Aorta (tissue), 5 donors: Measurements from ENCODE around the gene PEX11G. TPM values are rescaled to one million over a fixed set of nuclear protein-coding genes. Genes with fewer than 3 reads are reported as not detected.
A peak's percentile ranks its signal among the peaks of the same experiment; 100 is the strongest.

Source experiments
- ATAC-seq: fragments of 200-7000 bp; cut with Tn5 transposase; one replicate; pipeline ENCODE4 v1.9.1; 2022; ENCODE audit warnings: moderate library complexity; ENCODE audit not compliant: low FRiP score
- DNase-seq, 2 donors: peaks; one replicate each; pipeline ENCODE4 v3.0.0-alpha.2; 2020
- H3K27ac ChIP-seq, 2 donors: one replicate each; pipeline ENCODE4 v1.5.1; 2013; ENCODE audit warnings: low read length in 2 of 2, mild to moderate bottlenecking in 2 of 2, moderate library complexity in 2 of 2, control low read depth in 1 of 2, inconsistent platforms in 1 of 2, low read depth in 1 of 2
- H3K27me3 ChIP-seq, 2 donors: one replicate each; pipeline ENCODE4 v1.6.1; 2013; ENCODE audit warnings: control low read depth in 1 of 2, low read length in 1 of 2, mild to moderate bottlenecking in 1 of 2, moderate library complexity in 1 of 2; ENCODE audit not compliant: insufficient read depth in 2 of 2, control insufficient read depth in 1 of 2
- H3K36me3 ChIP-seq, 2 donors: one replicate each; pipeline ENCODE4 v1.6.1; 2013; ENCODE audit warnings: control low read depth in 1 of 2, low read length in 1 of 2, mild to moderate bottlenecking in 1 of 2; ENCODE audit not compliant: insufficient read depth in 2 of 2, control insufficient read depth in 1 of 2
- H3K4me1 ChIP-seq, 2 donors: one replicate each; pipeline ENCODE4 v1.6.1; 2013; ENCODE audit warnings: low read length in 2 of 2, control low read depth in 1 of 2, mild to moderate bottlenecking in 1 of 2, moderate library complexity in 1 of 2; ENCODE audit not compliant: insufficient read depth in 2 of 2, control insufficient read depth in 1 of 2
- H3K4me3 ChIP-seq, 2 donors: one replicate each; pipeline ENCODE4 v1.5.1; 2013; ENCODE audit warnings: low read length in 2 of 2, control low read depth in 1 of 2, mild to moderate bottlenecking in 1 of 2
- H3K9me3 ChIP-seq: one replicate; pipeline ENCODE4 v1.6.1; 2013; ENCODE audit warnings: mild to moderate bottlenecking, low read length; ENCODE audit not compliant: control insufficient read depth
- WGBS, 2 donors: extraction: QIAGEN DNeasy Blood & Tissue Kit; methylation state at CpG; one replicate each; pipeline ENCODE4 v1.1.7; 2013; 5-methylcytosine and 5-hydroxymethylcytosine counted together
- intact Hi-C, 2 donors: fragments of 100-400 bp; cut with DNase I; formaldehyde crosslinking; loops; one replicate each; pipeline versions ENCODE4 v1.14.2 to v1.15.0; 2022
- polyA plus RNA-seq, 2 donors: library from polyadenylated mRNA; stranded (reverse); fragments of 200-250 nt; gene quantifications; one replicate each; pipeline ENCODE4 v1.2.3, GENCODE V29; 2013
- total RNA-seq, 2 donors: library from RNA; stranded (reverse); fragmentation: NEBNext Ultra II Directional; extraction: Animal tissue kit (Norgen Biotek cat#: 25700); gene quantifications; one replicate each; pipeline ENCODE4 v1.2.1, GENCODE V29; 2021
- donor health status: healthy with polysubstance abuse.
- donor health status: Bipolar disorder and iron deficiency.
- donor health status: DM: no; HTN: no; CAD: no.
- donor health status: DM: no; HTN: no; CAD: no.
- donor health status: DM: yes; HTN: yes; CAD: no.

Gene PEX11G
- total and polyA plus RNA-seq, 4 donors: 1.9 to 5.3 (median 3.0) TPM

DNA sequence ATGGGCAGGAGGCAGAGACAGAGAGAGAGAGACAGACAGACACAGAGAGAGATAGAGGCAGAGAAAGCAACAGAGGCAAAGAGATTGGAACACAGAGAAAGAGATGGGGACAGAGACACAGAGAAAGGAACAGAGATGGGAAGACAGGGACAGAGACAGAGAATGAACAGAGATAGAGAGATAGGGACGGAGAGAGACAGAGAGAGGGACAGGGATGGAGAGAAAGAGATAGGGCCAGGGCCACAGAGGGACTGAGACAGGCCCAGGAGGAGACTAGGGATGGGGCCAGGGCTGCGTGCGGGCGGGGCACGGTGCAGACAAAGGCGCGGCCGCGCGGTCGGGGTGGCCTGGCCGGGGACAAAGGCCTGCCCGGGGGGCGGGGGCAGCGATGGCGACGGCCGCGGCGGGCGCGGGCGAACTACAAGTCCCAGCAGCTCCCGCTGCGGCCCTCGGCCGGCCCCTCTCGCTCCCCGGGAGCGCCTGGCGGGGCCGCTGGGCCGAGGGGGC lies 26.9 kb upstream of the PEX11G start, which contains the start of gene ZNF358:
Gene ZNF358, plus strand, starts transcription at position 459 of the 507 bp plus-strand sequence. CDS start 3,140 bp downstream, outside the sequence.
- ATAC-seq (peak; percentile 91), DNase-seq (peak; percentile 85 to 92)
- 1% methylated on average over 23 to 33 of the region's 33 CpGs for WGBS, 2 donors
- Histone ChIP-seq H3K4me1 (no peaks in the 10 kb centered on the region), H3K27me3 (no peaks in the 10 kb centered on the region), H3K9me3 (no peaks in the 10 kb centered on the region), H3K4me3 (peak within 1 kb of the TSS; percentile 42 to 59), H3K27ac (peak within 1 kb of the TSS; percentile 81 to 99), H3K36me3 (no peaks in the 10 kb centered on the region)
- intact Hi-C loops: no loop called here

GRCh38 chr19:7515110-7515644 lies 26.3 kb upstream of the PEX11G start:
- intact Hi-C loops: no loop called here
- WGBS, 2 donors: 1 to 4% methylated on average over 13 of the region's 13 CpGs
- H3K4me3 ChIP-seq: peak overlapping the region in 1 of 2 donors; percentile 59

DNA sequence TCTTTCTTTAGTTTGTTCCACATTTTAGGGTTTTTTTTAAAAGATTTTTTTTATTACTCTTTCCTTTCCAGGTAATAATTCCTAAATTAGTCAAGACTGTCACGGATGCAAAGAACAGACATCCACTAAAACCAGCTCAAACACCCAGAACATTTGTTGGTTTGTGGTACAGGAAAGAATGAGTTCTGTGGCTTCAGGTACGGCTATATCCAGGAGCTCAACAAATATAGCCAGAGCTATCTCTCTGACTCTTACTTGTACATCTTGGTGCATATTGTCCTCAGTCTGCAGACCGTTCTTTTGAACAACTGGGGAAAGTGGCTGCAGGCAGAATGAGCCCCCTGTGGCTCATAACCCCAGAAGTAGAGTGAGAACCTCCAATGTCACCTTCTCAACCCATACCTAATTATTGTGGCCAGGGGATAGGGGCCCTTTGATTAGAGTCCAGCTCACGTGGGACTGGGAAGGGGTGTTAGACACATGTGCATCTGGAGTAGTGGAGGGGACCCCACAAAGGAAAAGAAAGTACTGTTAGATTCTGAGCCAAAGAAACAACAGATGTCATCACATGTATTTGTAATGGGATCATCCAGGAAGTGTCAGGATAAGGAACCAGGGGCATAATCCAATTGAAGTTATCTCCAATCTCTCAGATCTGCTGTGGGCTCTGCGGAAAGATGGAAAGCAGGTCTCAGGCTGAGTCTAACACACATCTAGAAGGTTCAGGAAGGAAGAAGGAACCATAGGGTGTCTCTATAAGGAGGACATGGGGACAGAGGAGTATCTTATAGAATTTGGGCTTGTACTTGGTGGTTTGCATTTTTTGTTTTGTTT lies 25.2 kb upstream of the PEX11G start:
- Histone ChIP-seq H3K27me3 (no peaks in the 10 kb centered on the region), H3K9me3 (no peaks in the 10 kb centered on the region), H3K4me3 (no peak overlapping the region), H3K4me1 (no peaks in the 10 kb centered on the region), H3K36me3 (no peaks in the 10 kb centered on the region), H3K27ac (no peak overlapping the region)
- 94% methylated on average over 5 of the region's 5 CpGs for WGBS, 2 donors
- intact Hi-C loops: no loop called here
- ATAC-seq (no peak), DNase-seq (no peak)

More at GRCh38 chr19:7515110-7515644, 26.3 kb upstream of the PEX11G start:
- Histone ChIP-seq H3K27ac (peak overlapping the region; percentile 81 to 99), H3K27me3 (no peaks in the 10 kb centered on the region), H3K36me3 (no peaks in the 10 kb centered on the region), H3K4me1 (no peaks in the 10 kb centered on the region), H3K9me3 (no peaks in the 10 kb centered on the region)
- ATAC-seq (peak; percentile 88), DNase-seq (peak; percentile 84 to 92)

GRCh38 chr19:7512400-7512851 lies 23.6 kb upstream of the PEX11G start:
- H3K36me3 ChIP-seq: no peaks in the 10 kb centered on the region
- no peaks in the 10 kb centered on the region for H3K4me1 ChIP-seq
- no peaks in the 10 kb centered on the region for H3K27me3 ChIP-seq
- no peak overlapping the region for H3K4me3 ChIP-seq
- 65% methylated on average over 6 of the region's 6 CpGs for WGBS, 2 donors
- no peak for DNase-seq
- no peak overlapping the region for H3K27ac ChIP-seq
- intact Hi-C loops: no loop called here
- no peak for ATAC-seq
- H3K9me3 ChIP-seq: no peaks in the 10 kb centered on the region

DNA sequence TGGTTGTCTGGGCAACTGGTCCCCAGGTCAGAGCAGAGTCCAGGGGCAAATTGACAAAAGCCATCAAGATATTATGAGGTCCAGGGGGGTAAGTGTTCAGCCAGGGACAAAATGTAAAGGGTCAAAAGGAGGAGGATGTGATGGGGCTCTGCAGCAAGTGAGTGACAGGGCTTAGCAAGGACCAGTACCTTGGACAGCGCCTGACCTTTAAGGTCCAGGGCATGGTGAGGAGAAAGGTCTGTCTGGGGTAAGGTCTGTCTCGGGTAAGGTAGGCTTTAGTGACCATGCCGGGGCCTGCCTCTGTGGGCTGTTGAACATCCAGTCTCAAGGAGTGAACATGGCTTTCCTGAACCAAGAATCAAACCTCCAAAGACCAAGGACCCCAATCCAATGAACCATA lies 20.8 kb upstream of the PEX11G start:
- no peak overlapping the region for H3K27ac ChIP-seq
- no peaks in the 10 kb centered on the region for H3K4me1 ChIP-seq
- intact Hi-C loops: no loop called here
- WGBS, 2 donors: 25 to 50% methylated on average over 3 of the region's 3 CpGs
- no peak for ATAC-seq
- H3K36me3 ChIP-seq: no peaks in the 10 kb centered on the region
- no peaks in the 10 kb centered on the region for H3K27me3 ChIP-seq
- no peak overlapping the region for H3K4me3 ChIP-seq
- no peak for DNase-seq
- no peaks in the 10 kb centered on the region for H3K9me3 ChIP-seq

- intact Hi-C loops: no loop called here
- Histone ChIP-seq H3K4me3 (no peak overlapping the region), H3K9me3 (no peaks in the 10 kb centered on the region), H3K27ac (no peak overlapping the region), H3K27me3 (no peaks in the 10 kb centered on the region), H3K4me1 (no peaks in the 10 kb centered on the region), H3K36me3 (no peaks in the 10 kb centered on the region)
- ATAC-seq (peak; percentile 60), DNase-seq (peak; percentile 91 to 94)
- 49% methylated on average over 11 of the region's 11 CpGs for WGBS, 2 donors
Observed at GRCh38 chr19:7507884-7508283, 19.0 kb upstream of the PEX11G start.

DNA sequence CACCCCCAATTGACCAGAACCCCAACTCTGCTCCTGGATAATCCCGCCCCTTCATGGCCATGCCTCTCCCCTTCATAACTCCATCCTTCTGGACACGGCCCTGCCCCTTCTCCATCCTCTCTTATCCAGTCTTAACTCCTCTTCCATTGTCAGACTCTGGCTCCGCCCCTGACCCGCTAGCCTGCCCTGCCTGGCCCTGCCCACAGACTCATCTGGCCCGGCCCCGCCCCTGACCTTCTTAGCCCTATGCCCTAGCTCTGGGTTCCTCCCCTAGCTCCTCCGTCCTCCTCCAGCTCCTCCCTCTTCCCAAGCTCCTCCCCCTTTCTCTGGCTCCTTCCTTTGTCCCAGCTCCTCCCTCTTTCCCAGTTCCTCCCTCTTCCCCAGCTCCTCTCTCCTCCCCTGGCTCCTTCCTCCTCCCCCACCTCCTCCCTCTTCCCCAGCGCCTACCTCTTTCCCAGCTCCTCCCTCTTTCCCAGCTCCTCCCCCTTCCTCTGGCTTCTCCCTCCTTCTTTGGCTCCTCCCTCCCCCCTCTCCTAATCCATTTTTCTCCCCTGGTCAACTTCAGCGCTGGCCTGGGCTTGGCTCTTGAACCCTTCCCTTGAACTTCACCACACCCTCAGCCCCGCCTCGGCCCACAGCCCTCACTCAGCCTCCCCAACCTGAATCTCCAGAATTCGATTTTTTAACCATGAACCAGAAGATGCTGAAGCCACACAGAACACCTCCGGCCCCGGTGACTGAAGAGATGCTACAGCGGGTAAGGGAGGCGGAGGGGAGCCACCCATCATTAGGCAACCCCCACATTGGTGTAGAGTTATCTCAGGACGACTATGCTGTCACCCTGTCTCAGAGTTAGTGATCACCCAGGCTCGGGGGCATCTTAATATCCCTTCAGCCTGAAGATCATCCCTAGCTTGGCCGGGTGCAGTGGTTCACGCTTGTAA lies 17.8 kb upstream of the PEX11G start:
- no peaks in the 10 kb centered on the region for H3K36me3 ChIP-seq
- DNase-seq: peak; percentile 91 to 95
- ATAC-seq: peak; percentile 89
- H3K4me3 ChIP-seq: no peak overlapping the region
- WGBS, 2 donors: 52% methylated on average over 20 of the region's 20 CpGs
- no peaks in the 10 kb centered on the region for H3K27me3 ChIP-seq
- intact Hi-C loops: no loop called here
- no peaks in the 10 kb centered on the region for H3K9me3 ChIP-seq
- no peak overlapping the region for H3K27ac ChIP-seq
- no peaks in the 10 kb centered on the region for H3K4me1 ChIP-seq

DNA sequence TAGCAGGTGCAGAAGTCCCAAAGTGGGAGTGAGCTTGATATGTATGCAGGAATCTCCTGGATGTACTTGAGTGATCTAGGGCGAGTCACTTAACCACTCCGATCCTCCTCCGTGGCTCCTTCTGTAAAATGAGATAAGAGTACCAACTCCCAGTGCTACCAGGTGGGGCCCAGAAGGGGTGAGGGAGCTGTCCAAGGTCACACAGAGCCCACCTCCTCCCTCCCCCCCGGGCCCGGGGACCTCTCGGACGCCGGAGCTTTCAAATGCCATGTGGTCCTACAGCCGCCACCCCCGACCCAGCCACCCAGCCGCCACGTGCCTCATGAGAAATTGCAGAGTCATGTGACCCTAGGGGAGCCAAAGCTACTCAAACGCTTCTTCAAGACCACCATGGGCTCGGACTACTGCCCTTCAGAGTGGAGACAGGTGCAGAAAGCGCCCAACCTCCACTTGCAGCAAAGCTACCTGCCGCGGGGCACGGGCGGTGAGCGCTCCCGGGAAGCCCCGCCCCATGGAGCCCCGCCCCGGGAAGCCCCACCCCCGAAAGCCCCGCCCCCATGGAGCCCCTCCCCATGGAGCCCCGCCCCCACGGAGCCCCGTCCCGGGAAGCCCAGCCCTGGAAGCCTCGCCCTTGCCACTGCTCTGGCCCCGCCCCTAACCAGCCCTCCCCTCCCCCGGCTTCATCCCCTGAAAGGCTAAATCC lies 17.0 kb upstream of the PEX11G start:
- Histone ChIP-seq H3K27me3 (no peaks in the 10 kb centered on the region), H3K4me3 (no peak overlapping the region), H3K9me3 (no peaks in the 10 kb centered on the region), H3K27ac (no peak overlapping the region), H3K4me1 (no peaks in the 10 kb centered on the region), H3K36me3 (no peaks in the 10 kb centered on the region)
- 5 to 6% methylated on average over 22 to 33 of the region's 33 CpGs for WGBS, 2 donors
- intact Hi-C loops: no loop called here
- DNase-seq (peak in 1 of 2 donors; percentile 72), ATAC-seq (peak; percentile 68)
